Right lobe of liver (tissue), 6 donors: ENCODE measurements around the gene MYRIP. TPM values are rescaled to one million over a fixed set of nuclear protein-coding genes. Genes with fewer than 3 reads are reported as not detected.

Source experiments
- ATAC-seq, 4 donors: fragments of 200-7000 bp; cut with Tn5 transposase; one replicate each; pipeline ENCODE4 v1.9.1; 2020; ENCODE audit warnings: mild to moderate bottlenecking in 4 of 4, moderate library complexity in 4 of 4
- DNase-seq, 3 donors: peaks; one replicate each; pipeline ENCODE4 v3.0.0-alpha.2; 2020
- H3K27ac ChIP-seq, 3 donors: fragments of 200-600 bp; one replicate each; pipeline ENCODE4 v1.8.0; 2022
- H3K27me3 ChIP-seq, 2 donors: fragments of 200-600 bp; one replicate each; pipeline ENCODE4 v1.8.0; 2022
- H3K36me3 ChIP-seq, 4 donors: fragments of 200-600 bp; sonication (generic) in 1 of 4; one replicate each; pipeline versions ENCODE4 v1.5.1 to v1.8.0; 2017 to 2022; ENCODE audit warnings: control low read depth in 1 of 4
- H3K4me1 ChIP-seq, 4 donors: fragments of 200-600 bp; sonication (generic) in 1 of 4; one replicate each; pipeline versions ENCODE4 v1.5.1 to v1.8.0; 2017 to 2022; ENCODE audit warnings: control low read depth in 1 of 4
- H3K4me3 ChIP-seq, 3 donors: fragments of 200-600 bp; one replicate each; pipeline ENCODE4 v1.8.0; 2022
- H3K9me3 ChIP-seq, 4 donors: fragments of 200-600 bp; sonication (generic) in 1 of 4; one replicate each; pipeline versions ENCODE4 v1.5.1 to v1.8.0; 2017 to 2022; ENCODE audit warnings: control low read depth in 1 of 4
- POLR2A ChIP-seq: fragments of 450-650 bp; IDR thresholded peaks from one replicate; pipeline ENCODE4 v1.6.1; 2017; ENCODE audit warnings: antibody characterized with exemption, mild to moderate bottlenecking
- WGBS: methylation state at CpG from one replicate; pipeline ENCODE4 v1.1.6; 2018; ENCODE audit warnings: low coverage, low lambda C conversion rate; ENCODE audit not compliant: insufficient coverage; ENCODE audit errors: missing lambda C conversion rate; 5-methylcytosine and 5-hydroxymethylcytosine counted together
- intact Hi-C, 2 donors: fragments of 100-400 bp; cut with DNase I; formaldehyde crosslinking; loops; one replicate each; pipeline versions ENCODE4 v1.11.2 to v1.14.1; 2022
- total RNA-seq, 6 experiments: library from RNA; depleted of rRNA in 2 of 6; stranded (reverse); fragments of >200 nt in 2 of 6; fragmentation: NEBNext Ultra II Directional in 3 of 6; extraction: Animal tissue kit (Norgen Biotek cat#: 25700) in 3 of 6; gene quantifications; one replicate each; pipeline versions ENCODE4 v1.1.0 to v1.2.4, GENCODE V29; 2016 to 2023
- TF ChIP-seq, protein P1 (sequence below), 4 donors: fragments of 200-600 bp in 3 of 4; fragments of 450-650 bp in 1 of 4; IDR thresholded peaks; one replicate each; pipeline versions ENCODE4 v1.5.1 to v1.8.0; 2016 to 2022; ENCODE audit warnings: antibody characterized with exemption in 4 of 4, mild to moderate bottlenecking in 2 of 4
- donor health status: DM: no; HTN: yes; CAD: no.
- donor health status: DM: no; HTN: no; CAD: no.
- donor health status: DM: no; HTN: no; CAD: no.
- donor health status: DM: no; HTN: yes; CAD: no.
- donor health status: DM: no; HTN: yes; CAD: no.

Gene MYRIP
- total RNA-seq, 6 experiments from 2014 or later: 14.3 to 23.2 (median 19.0) TPM

DNA sequence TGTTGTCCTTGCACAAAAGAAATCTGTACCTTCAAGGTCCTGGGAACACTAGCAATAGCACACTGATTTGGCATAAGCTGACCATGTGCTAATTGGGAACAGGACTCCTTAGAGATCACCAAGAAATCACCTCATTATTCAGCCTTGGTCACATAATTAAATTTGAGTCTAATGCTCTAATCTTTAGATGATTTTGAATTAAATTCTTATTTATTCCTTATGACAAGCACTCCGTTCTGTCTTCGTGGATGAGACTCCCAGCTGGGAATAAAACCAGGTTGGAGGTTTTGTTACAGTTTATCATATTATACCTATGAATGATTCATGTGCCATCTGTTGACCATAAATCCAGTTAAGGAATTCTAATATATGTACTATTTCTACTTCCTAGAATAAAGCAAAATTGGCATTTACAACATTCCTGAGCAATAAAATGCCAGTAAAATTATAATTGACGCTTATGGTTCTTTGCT, 162.2 kb downstream of the MYRIP start:
- no peak for ATAC-seq

DNA sequence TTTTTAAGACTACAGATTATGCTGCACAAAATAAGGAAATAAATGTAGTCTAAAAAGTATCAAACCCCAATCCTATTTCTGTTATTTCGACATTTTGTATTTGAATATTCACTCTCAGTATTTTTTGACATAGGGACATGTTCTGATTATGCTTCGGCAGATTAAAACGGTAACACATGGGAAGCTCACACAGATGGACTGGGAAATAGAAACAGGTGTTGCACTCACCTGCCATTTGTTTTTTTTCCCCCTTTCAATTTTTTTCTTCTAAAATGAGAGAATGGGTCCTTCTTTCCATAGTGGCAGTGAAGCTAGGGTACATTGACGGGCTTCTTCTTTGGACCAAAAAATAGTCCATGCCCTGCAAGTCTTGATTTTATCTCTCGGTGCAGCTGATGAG, 163.1 kb downstream of the MYRIP start:
- no peak for ATAC-seq

More for the DNA sequence above, 162.2 kb downstream of the MYRIP start:
- no peak overlapping the region for H3K4me3 ChIP-seq
- intact Hi-C loops: no loop called here
- TF ChIP-seq POLR2A: no peak
- TF ChIP-seq, protein P1, sequence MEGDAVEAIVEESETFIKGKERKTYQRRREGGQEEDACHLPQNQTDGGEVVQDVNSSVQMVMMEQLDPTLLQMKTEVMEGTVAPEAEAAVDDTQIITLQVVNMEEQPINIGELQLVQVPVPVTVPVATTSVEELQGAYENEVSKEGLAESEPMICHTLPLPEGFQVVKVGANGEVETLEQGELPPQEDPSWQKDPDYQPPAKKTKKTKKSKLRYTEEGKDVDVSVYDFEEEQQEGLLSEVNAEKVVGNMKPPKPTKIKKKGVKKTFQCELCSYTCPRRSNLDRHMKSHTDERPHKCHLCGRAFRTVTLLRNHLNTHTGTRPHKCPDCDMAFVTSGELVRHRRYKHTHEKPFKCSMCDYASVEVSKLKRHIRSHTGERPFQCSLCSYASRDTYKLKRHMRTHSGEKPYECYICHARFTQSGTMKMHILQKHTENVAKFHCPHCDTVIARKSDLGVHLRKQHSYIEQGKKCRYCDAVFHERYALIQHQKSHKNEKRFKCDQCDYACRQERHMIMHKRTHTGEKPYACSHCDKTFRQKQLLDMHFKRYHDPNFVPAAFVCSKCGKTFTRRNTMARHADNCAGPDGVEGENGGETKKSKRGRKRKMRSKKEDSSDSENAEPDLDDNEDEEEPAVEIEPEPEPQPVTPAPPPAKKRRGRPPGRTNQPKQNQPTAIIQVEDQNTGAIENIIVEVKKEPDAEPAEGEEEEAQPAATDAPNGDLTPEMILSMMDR (IDR thresholded peaks at IDR 0.05): no peak
- 92% methylated on average over 3 of the region's 3 CpGs for WGBS
- DNase-seq: no peak
- no peak overlapping the region for H3K27ac ChIP-seq
- H3K27me3 ChIP-seq: no peaks in the 10 kb centered on the region
- no peaks in the 10 kb centered on the region for H3K4me1 ChIP-seq
- no peaks in the 10 kb centered on the region for H3K36me3 ChIP-seq
- H3K9me3 ChIP-seq: no peaks in the 10 kb centered on the region

GRCh38 chr3:39977058-39977794, 167.8 kb downstream of the MYRIP start:
- Histone ChIP-seq H3K9me3 (no peaks in the 10 kb centered on the region), H3K27ac (no peak overlapping the region), H3K4me1 (no peaks in the 10 kb centered on the region), H3K36me3 (no peaks in the 10 kb centered on the region), H3K27me3 (no peaks in the 10 kb centered on the region), H3K4me3 (no peak overlapping the region)
- 67% methylated on average over 4 of the region's 6 CpGs for WGBS
- no peak for ATAC-seq
- TF ChIP-seq, protein P1 (IDR thresholded peaks at IDR 0.05): no peak
- TF ChIP-seq POLR2A: no peak
- intact Hi-C loops: no loop called here
- DNase-seq: no peak

More for the DNA sequence above, 163.1 kb downstream of the MYRIP start:
- Histone ChIP-seq H3K9me3 (no peaks in the 10 kb centered on the region), H3K36me3 (no peaks in the 10 kb centered on the region), H3K27me3 (no peaks in the 10 kb centered on the region), H3K4me3 (no peak overlapping the region), H3K27ac (no peak overlapping the region), H3K4me1 (no peaks in the 10 kb centered on the region)
- intact Hi-C loops: no loop called here
- TF ChIP-seq, protein P1 (IDR thresholded peaks at IDR 0.05): no peak
- TF ChIP-seq POLR2A: no peak
- no peak for DNase-seq
- WGBS: 82% methylated on average over 5 of the region's 5 CpGs

- Histone ChIP-seq H3K36me3 (no peaks in the 10 kb centered on the region), H3K4me3 (no peak overlapping the region), H3K27ac (no peak overlapping the region), H3K27me3 (no peaks in the 10 kb centered on the region), H3K9me3 (no peaks in the 10 kb centered on the region), H3K4me1 (no peaks in the 10 kb centered on the region)
- ATAC-seq (peak; percentile 20 to 67 (median 26)), DNase-seq (no peak)
- intact Hi-C loops: no loop called here
- TF ChIP-seq, protein P1 (IDR thresholded peaks at IDR 0.05): no peak
- TF ChIP-seq POLR2A: no peak
- 63% methylated on average over 3 of the region's 3 CpGs for WGBS
These were observed 168.9 kb downstream of the MYRIP start for GRCh38 chr3:39978308-39978707.
